ENCODE data around the gene CLIC5. TPM values are rescaled to one million over a fixed set of nuclear protein-coding genes. Genes with fewer than 3 reads are reported as not detected.

CLIC5 gene
- total RNA-seq, 4 donors from 2014 or later, result 0.56 to 1.3 (median 1.2) TPM

DNA sequence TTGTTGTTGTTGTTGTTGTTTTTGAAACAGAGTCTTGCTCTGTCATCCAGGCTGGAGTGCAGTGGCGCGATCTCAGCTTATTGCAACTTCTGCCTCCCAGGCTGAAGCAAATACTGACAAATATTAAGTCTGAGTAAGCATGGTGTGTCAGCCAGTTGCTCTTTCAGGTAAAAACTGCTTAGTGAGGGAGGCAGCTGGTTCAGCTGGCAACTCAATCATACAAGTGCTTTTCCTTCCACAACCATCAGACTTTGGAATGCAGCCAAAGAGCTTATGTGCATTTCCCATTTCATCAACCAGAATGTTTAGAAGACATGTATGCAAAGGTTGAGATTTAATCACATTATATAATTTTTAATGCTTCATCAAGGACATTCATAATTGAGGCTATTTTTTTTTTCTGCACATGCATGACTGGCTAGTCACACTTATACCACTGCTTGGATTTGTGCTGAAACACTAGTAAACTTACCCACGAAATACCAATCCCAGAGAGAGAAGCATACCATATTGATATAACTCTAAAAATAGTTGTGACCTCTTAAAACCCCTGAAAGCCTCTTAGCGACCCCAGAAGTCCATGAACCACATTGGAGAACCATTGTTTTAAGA lies 56.0 kb downstream of the CLIC5 start:
- intact Hi-C loops (cut with DNase I), result no loop called here
- Histone ChIP-seq H3K27ac (no peak overlapping the region), H3K9me3 (no peaks in the 10 kb centered on the region), H3K4me1 (no peaks in the 10 kb centered on the region), H3K36me3 (no peaks in the 10 kb centered on the region), H3K4me3 (no peak overlapping the region), H3K27me3 (no peaks in the 10 kb centered on the region)
- WGBS, 2 donors, result 52 to 65% methylated on average over 4 of the region's 4 CpGs
- TF ChIP-seq POLR2A (IDR thresholded peaks at IDR 0.05), result no peak
- TF ChIP-seq, protein P1, sequence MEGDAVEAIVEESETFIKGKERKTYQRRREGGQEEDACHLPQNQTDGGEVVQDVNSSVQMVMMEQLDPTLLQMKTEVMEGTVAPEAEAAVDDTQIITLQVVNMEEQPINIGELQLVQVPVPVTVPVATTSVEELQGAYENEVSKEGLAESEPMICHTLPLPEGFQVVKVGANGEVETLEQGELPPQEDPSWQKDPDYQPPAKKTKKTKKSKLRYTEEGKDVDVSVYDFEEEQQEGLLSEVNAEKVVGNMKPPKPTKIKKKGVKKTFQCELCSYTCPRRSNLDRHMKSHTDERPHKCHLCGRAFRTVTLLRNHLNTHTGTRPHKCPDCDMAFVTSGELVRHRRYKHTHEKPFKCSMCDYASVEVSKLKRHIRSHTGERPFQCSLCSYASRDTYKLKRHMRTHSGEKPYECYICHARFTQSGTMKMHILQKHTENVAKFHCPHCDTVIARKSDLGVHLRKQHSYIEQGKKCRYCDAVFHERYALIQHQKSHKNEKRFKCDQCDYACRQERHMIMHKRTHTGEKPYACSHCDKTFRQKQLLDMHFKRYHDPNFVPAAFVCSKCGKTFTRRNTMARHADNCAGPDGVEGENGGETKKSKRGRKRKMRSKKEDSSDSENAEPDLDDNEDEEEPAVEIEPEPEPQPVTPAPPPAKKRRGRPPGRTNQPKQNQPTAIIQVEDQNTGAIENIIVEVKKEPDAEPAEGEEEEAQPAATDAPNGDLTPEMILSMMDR (IDR thresholded peaks at IDR 0.05), result no peak
- no peak for DNase-seq

DNA sequence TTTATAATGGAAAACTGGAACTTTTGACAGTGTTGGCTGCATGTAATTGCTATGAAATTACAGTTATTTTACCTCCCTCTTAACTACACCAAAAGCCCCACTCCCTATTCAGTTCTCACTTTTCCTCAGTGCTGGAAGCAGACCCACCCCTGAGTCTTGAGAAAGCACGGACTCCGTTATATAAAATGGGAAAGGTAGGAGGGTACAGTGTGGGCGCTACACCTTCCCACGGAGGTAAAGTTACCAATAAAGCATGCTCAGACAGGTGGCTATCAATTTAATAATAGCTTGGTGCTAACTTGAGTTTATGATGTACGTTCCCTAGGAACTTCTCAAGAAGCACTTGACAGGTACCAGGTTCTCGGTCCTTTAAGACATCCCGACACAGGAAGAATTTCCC lies 59.0 kb downstream of the CLIC5 start:
- no peak overlapping the region for H3K4me3 ChIP-seq
- WGBS, 2 donors, result 85 to 87% methylated on average over 7 of the region's 7 CpGs
- H3K27ac ChIP-seq, result no peak overlapping the region
- H3K36me3 ChIP-seq, result no peaks in the 10 kb centered on the region
- no peaks in the 10 kb centered on the region for H3K4me1 ChIP-seq
- H3K27me3 ChIP-seq, result no peaks in the 10 kb centered on the region
- no peak for TF ChIP-seq POLR2A (IDR thresholded peaks at IDR 0.05)
- TF ChIP-seq, protein P1 (IDR thresholded peaks at IDR 0.05), result no peak
- intact Hi-C loops (cut with DNase I), result no loop called here
- no peak for DNase-seq
- H3K9me3 ChIP-seq, result no peaks in the 10 kb centered on the region

DNA sequence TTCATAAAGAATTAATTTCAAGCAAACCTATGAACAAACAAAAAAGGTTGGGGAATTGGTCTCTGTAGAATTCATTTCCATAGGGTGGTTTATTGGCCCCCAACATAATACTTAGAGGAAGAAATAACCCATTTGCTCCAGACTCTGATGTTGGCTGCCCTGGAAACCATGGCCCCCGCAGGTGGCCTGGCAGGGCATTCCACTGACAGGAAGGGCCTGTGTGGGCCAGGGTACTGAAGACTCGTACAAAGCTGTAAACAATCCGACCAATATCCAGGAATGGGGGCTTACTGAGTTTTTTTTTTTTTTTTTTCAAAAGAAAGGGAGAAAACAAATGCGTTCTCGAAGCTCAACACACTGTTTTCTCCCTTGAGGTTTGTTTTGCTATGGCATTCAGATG lies 59.5 kb downstream of the CLIC5 start:
- no peak for DNase-seq
- TF ChIP-seq, protein P1 (IDR thresholded peaks at IDR 0.05), result no peak
- no peak for TF ChIP-seq POLR2A (IDR thresholded peaks at IDR 0.05)
- no peaks in the 10 kb centered on the region for H3K4me1 ChIP-seq
- H3K36me3 ChIP-seq, result no peaks in the 10 kb centered on the region
- 52 to 58% methylated on average over 5 of the region's 5 CpGs for WGBS, 2 donors
- H3K27me3 ChIP-seq, result no peaks in the 10 kb centered on the region
- no peak overlapping the region for H3K4me3 ChIP-seq
- H3K27ac ChIP-seq, result no peak overlapping the region
- H3K9me3 ChIP-seq, result no peaks in the 10 kb centered on the region
- intact Hi-C loops (cut with DNase I), result no loop called here

DNA sequence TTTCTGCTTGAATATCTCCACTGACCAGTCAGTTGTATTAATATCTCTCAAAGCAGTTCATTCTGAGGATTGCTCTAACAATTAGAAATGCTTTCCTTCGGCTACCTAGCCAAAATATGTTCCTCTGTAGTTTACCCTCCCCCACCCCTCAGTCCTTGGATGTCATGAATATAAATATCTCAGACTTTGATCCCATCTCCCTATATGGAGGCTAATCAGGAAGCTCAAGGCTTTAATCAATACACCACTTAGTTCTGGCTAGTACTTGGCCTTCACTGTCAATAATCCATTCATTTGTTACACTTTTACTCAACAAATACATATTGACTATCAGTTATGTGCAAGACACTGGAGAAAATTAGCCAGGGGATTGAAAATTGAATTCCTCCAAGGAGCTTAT lies 60.1 kb downstream of the CLIC5 start:
- H3K4me1 ChIP-seq, result no peaks in the 10 kb centered on the region
- 67 to 86% methylated on average over 1 of the region's 1 CpG for WGBS, 2 donors
- DNase-seq, result no peak
- H3K36me3 ChIP-seq, result no peaks in the 10 kb centered on the region
- H3K9me3 ChIP-seq, result no peaks in the 10 kb centered on the region
- intact Hi-C loops (cut with DNase I), result no loop called here
- TF ChIP-seq, protein P1 (IDR thresholded peaks at IDR 0.05), result no peak
- no peak for TF ChIP-seq POLR2A (IDR thresholded peaks at IDR 0.05)
- H3K27me3 ChIP-seq, result no peaks in the 10 kb centered on the region
- H3K27ac ChIP-seq, result no peak overlapping the region
- no peak overlapping the region for H3K4me3 ChIP-seq

DNA sequence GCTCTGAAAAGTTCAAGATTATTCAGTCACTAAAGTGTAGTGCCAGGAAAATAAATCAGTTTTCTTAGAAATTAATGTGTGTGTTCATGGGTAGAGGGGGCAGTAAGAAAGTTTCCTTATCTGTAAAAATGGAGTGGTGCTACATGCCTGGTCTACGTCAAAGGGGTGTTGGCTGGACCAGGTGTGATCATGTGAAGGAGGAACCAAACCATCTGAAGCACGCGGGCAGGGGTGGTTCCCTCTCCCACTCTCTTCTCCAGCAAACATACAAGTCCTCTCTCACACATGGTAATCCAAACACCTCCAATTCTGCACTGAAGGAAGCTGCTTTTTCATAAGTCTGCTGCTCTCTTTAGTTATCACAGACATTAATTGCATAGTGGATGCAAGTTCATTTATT lies 63.1 kb downstream of the CLIC5 start:
- no peaks in the 10 kb centered on the region for H3K9me3 ChIP-seq
- H3K4me1 ChIP-seq, result no peaks in the 10 kb centered on the region
- WGBS, 2 donors, result 79 to 84% methylated on average over 3 of the region's 3 CpGs
- no peak for DNase-seq
- no peaks in the 10 kb centered on the region for H3K36me3 ChIP-seq
- no peak overlapping the region for H3K27ac ChIP-seq
- intact Hi-C loops (cut with DNase I), result no loop called here
- no peak overlapping the region for H3K4me3 ChIP-seq
- H3K27me3 ChIP-seq, result peaks cover 0 to 4% (median 0%) of the 10 kb centered on the region in 4 donors
- TF ChIP-seq, protein P1 (IDR thresholded peaks at IDR 0.05), result no peak
- TF ChIP-seq POLR2A (IDR thresholded peaks at IDR 0.05), result no peak

Data from esophagus squamous epithelium (tissue), 5 donors.